Memory B cell (primary cell): ENCODE data around the gene HBA2.
A peak's percentile ranks its signal among the peaks of the same experiment; 100 is the strongest.
"Not testable (repeated sequence)": the region's sequence is repeated elsewhere in the genome, so short reads cannot be mapped to it uniquely, and the experiment has no call there.

ENCODE experiments used
- ATAC-seq: fragments of 150-1000 bp; cut with Tn5 transposase; 2 replicates; pipeline ENCODE4 v1.10.0; 2021; ENCODE audit warnings: low read depth, mild to moderate bottlenecking, moderate library complexity
- DNase-seq, 2 donors: peaks; one replicate each; pipeline ENCODE4 v3.0.0; 2022; ENCODE audit warnings: low spot score in 2 of 2
- H3K27ac Mint-ChIP-seq: one replicate; pipeline ENCODE4 v1.8.0; 2022; ENCODE audit warnings: mild to moderate bottlenecking, moderate library complexity, mixed read lengths
- H3K27me3 Mint-ChIP-seq: one replicate; pipeline ENCODE4 v1.8.0; 2022; ENCODE audit warnings: mixed read lengths
- H3K36me3 Mint-ChIP-seq: one replicate; pipeline ENCODE4 v1.8.0; 2022; ENCODE audit warnings: mild to moderate bottlenecking, mixed read lengths
- H3K4me1 Mint-ChIP-seq: one replicate; pipeline ENCODE4 v1.8.0; 2022; ENCODE audit warnings: mixed read lengths
- H3K4me3 Mint-ChIP-seq: one replicate; pipeline ENCODE4 v1.8.0; 2022; ENCODE audit warnings: mild to moderate bottlenecking, moderate library complexity, mixed read lengths
- H3K9me3 Mint-ChIP-seq: one replicate; pipeline ENCODE4 v1.8.0; 2022; ENCODE audit warnings: mixed read lengths

The HBA2 gene

DNA sequence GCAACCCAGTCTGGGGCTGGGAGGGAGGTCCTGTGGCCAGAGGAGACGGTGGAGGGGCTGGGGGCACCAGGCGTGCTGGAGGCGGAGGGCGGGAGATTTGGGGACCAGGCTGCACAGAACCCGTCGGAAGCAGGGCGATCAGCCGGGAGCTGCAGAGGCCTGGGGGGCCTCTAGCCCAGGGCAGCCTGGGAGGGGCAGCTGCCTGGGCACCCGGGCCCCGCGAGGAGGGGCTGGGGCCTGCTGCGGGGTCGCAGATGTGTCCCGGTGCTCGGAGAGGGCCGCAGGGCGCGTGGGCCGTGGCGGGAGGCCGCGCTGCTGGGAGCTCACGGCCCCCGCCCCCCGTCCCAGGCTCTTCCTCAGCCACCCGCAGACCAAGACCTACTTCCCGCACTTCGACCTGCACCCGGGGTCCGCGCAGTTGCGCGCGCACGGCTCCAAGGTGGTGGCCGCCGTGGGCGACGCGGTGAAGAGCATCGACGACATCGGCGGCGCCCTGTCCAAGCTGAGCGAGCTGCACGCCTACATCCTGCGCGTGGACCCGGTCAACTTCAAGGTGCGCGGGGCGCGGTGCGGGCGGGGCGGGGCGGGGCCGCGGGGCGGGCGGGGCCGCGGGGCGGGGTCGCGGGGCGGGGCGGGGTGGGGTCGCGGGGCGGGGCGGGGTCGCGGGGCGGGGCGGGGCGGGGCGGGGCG, 8.4 kb upstream of the HBA2 start:
- peaks cover 27% of the 10 kb centered on the region for H3K27me3 Mint-ChIP-seq
- H3K4me1 Mint-ChIP-seq, H3K27ac Mint-ChIP-seq, H3K4me3 Mint-ChIP-seq, H3K9me3 Mint-ChIP-seq, DNase-seq, H3K36me3 Mint-ChIP-seq: not testable (repeated sequence)
- ATAC-seq, result peak; percentile 36

DNA sequence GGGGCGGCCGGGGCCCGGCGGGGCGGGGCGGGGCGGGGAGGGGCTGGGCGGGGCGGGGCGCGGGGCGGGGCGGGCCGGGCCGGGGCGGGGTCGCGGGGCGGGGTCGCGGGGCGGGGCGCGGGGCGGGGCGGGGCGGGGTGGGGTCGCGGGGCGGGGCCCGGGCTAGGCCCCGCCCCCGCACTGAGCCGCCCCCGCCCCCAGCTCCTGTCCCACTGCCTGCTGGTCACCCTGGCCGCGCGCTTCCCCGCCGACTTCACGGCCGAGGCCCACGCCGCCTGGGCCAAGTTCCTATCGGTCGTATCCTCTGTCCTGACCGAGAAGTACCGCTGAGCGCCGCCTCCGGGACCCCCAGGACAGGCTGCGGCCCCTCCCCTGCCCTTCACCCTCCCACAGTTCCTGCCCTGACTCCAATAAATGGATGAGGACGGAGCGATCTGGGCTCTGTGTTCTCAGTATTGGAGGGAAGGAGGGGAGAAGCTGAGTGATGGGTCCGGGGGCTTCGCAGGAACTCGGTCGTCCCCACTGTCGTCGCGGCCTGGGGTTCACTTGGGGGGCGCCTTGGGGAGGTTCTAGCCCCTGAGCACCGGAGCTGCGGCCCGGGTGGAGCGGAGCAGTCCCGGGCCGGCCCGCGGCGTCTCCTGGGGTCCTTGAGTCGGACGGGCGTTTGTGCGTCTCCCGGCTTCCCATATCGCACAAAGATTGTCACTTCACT, 7.7 kb upstream of the HBA2 start:
- H3K36me3 Mint-ChIP-seq, result peaks cover 1% of the 10 kb centered on the region
- no peaks in the 10 kb centered on the region for H3K9me3 Mint-ChIP-seq

DNA sequence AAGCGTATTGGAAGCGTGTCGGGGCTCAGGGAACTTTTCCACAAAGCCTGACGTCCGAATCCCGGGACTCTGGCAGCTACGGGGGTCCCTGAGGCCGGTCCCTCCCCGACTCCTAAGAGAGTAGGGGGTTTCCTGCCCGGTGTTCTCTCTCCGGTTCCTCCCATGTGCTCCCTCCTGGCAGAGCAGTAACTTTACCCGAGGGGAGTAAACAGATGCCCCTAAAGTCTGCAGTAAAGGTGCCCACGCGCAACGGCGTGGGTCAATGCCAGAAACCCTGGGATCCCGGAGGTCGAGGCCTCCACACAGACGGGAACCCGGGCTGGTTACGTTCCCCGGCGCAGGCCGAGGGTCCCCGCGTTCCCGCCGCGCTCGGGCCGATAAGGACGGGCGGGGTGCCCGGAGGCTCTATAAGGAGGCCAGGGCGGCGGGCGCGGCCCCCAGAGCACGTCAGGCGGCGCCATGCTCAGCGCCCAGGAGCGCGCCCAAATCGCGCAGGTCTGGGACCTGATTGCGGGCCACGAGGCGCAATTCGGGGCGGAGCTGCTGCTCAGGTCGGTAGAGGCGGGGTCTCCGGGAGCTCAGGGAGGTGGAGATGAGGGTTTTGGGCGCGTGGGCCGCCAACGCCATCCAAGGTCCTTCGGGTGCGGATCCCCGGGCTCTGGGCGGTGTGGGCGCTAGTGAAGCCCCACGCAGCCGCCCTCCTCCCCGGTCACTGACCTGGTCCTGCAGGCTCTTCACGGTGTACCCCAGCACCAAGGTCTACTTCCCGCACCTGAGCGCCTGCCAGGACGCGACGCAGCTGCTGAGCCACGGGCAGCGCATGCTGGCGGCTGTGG, 6.9 kb upstream of the HBA2 start, which contains the start of gene HBM:
TSS of gene HBM (plus strand) at position 440 of the 836 bp plus-strand sequence. CDS start at position 460, 20 bp downstream.
- H3K4me1 Mint-ChIP-seq, result peaks cover 3% of the 10 kb centered on the region
- peaks cover 1% of the 10 kb centered on the region for H3K36me3 Mint-ChIP-seq
- H3K27ac Mint-ChIP-seq, result no peak within 1 kb of the TSS
- DNase-seq (no peak), ATAC-seq (peak; percentile 47)
- peak within 1 kb of the TSS; percentile 53 for H3K4me3 Mint-ChIP-seq
- peaks cover 28% of the 10 kb centered on the region for H3K27me3 Mint-ChIP-seq
- no peaks in the 10 kb centered on the region for H3K9me3 Mint-ChIP-seq

More for the DNA sequence above, 7.7 kb upstream of the HBA2 start:
- ATAC-seq (no peak), DNase-seq (no peak)
- Mint-ChIP-seq H3K4me1 (peaks cover 3% of the 10 kb centered on the region), H3K27me3 (peaks cover 24% of the 10 kb centered on the region), H3K27ac (no peak overlapping the region), H3K4me3 (peak overlapping the region; percentile 53)

DNA sequence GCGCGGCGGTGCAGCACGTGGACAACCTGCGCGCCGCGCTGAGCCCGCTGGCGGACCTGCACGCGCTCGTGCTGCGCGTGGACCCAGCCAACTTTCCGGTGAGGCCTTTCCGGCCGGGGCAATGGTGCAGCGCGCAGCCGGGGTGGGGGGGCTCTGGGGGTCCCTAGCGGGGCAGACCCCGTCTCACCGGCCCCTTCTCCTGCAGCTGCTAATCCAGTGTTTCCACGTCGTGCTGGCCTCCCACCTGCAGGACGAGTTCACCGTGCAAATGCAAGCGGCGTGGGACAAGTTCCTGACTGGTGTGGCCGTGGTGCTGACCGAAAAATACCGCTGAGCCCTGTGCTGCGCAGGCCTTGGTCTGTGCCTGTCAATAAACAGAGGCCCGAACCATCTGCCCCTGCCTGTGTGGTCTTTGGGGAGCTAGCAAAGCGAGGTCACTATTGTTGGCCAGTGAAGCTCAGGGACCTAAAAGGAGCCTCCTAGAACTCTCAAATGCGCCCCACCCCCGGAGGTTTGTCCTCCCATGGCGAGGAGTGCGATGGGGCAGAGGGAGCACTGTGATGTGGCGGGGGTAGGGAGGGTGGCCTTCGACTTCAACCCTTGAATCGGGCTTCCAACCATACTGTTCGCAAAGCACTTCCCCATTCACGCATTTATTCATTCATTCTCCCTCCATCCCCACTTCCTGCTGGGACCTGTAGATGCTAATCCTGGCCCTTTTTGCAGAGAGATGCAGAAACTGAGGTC, 6.1 kb upstream of the HBA2 start:
- peaks cover 3% of the 10 kb centered on the region for H3K4me1 Mint-ChIP-seq
- no peaks in the 10 kb centered on the region for H3K9me3 Mint-ChIP-seq
- DNase-seq (no peak), ATAC-seq (no peak)
- no peak overlapping the region for H3K27ac Mint-ChIP-seq
- H3K36me3 Mint-ChIP-seq, result peaks cover 1% of the 10 kb centered on the region
- H3K4me3 Mint-ChIP-seq, result no peak overlapping the region
- H3K27me3 Mint-ChIP-seq, result peaks cover 28% of the 10 kb centered on the region

DNA sequence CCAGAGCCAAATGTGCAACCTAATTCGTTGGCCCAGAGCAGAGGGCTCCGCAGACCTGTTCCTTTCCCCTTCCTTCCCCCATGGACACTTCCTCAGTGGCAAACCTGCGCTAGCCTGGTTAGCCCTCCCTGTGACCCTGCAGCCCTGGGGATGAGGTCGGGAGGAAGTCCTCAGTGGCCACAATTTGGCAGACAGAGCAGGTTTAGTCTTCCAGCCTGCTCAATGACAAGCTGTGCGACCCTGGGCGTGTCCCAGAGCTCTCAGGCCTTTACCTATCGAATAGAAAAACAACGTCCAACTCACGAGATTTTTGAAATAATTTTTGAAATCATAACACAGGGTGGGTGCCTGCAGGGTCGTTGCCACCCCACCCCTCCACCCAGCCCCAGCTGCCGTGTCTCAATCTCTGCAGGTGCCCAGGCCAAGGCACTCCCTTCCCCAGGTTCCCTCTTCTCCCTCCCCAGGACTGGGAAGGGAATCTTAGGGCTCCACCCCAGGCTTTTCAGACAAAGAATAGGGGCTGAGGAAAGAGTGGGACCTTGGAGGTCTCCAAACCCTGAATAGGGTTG, 5.5 kb upstream of the HBA2 start:
- Mint-ChIP-seq H3K27ac (no peak overlapping the region), H3K36me3 (peaks cover 3% of the 10 kb centered on the region), H3K27me3 (peaks cover 29% of the 10 kb centered on the region), H3K4me1 (peaks cover 3% of the 10 kb centered on the region), H3K4me3 (no peak overlapping the region), H3K9me3 (no peaks in the 10 kb centered on the region)
- no peak for DNase-seq
- no peak for ATAC-seq

DNA sequence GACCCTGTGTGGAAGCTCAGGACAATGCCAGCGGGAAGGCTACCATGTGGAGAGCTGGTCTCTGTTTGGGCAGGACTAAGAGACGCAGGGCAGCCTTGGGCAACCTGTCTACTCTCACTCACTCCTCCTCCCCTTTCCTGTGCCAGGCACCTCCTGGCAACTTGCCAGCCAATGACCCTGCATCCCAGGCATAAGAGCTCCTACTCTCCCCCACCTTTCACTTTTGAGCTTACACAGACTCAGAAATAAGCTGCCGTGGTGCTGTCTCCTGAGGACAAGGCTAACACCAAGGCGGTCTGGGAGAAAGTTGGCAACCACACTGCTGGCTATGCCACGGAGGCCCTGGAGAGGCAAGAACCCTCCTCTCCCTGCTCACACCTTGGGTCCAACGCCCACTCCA, 4.3 kb upstream of the HBA2 start:
- no peak overlapping the region for H3K4me3 Mint-ChIP-seq
- H3K27ac Mint-ChIP-seq, result no peak overlapping the region
- ATAC-seq, result no peak
- H3K27me3 Mint-ChIP-seq, result peaks cover 30% of the 10 kb centered on the region
- H3K36me3 Mint-ChIP-seq, result peaks cover 3% of the 10 kb centered on the region
- peaks cover 4% of the 10 kb centered on the region for H3K4me1 Mint-ChIP-seq
- no peaks in the 10 kb centered on the region for H3K9me3 Mint-ChIP-seq
- DNase-seq, result no peak

DNA sequence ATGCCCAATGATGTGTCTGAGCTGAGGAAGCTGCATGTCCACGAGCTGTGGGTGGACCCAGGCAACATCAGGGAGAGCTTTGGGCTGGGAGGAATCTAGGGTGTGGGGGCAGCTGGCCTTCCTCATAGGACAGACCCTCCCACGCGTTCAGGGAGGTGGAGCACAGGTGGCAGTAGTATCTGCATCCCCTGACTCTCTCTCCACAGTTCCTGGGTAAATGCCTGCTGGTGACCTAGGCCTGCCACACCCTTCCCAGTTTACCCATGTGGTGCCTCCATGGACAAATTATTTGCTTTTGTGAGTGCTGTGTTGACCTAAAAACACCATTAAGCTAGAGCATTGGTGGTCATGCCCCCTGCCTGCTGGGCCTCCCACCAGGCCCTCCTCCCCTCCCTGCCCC, 3.7 kb upstream of the HBA2 start:
- Mint-ChIP-seq H3K27ac (no peak overlapping the region), H3K4me3 (no peak overlapping the region), H3K4me1 (peaks cover 8% of the 10 kb centered on the region), H3K27me3 (peaks cover 34% of the 10 kb centered on the region), H3K9me3 (no peaks in the 10 kb centered on the region), H3K36me3 (peaks cover 3% of the 10 kb centered on the region)
- ATAC-seq (no peak), DNase-seq (no peak)

DNA sequence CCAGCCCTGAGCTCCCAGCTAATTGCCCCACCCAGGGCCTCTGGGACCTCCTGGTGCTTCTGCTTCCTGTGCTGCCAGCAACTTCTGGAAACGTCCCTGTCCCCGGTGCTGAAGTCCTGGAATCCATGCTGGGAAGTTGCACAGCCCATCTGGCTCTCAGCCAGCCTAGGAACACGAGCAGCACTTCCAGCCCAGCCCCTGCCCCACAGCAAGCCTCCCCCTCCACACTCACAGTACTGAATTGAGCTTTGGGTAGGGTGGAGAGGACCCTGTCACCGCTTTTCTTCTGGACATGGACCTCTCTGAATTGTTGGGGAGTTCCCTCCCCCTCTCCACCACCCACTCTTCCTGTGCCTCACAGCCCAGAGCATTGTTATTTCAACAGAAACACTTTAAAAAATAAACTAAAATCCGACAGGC, 2.6 kb upstream of the HBA2 start:
- not testable (repeated sequence) for ATAC-seq, H3K4me3 Mint-ChIP-seq, H3K4me1 Mint-ChIP-seq, H3K27ac Mint-ChIP-seq, H3K36me3 Mint-ChIP-seq, DNase-seq, H3K9me3 Mint-ChIP-seq
- peaks cover 40% of the 10 kb centered on the region for H3K27me3 Mint-ChIP-seq

DNA sequence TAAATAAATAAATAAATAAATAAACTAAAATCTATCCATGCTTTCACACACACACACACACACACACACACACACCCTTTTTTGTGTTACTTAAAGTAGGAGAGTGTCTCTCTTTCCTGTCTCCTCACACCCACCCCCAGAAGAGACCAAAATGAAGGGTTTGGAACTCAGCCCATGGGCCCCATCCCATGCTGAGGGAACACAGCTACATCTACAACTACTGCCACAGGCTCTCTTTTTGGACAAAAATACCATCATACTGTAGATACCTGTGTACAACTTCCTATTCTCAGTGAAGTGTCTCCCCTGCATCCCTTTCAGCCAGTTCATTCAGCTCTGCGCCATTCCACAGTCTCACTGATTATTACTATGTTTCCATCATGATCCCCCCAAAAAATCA, 1.9 kb upstream of the HBA2 start:
- ATAC-seq, result no peak
- Mint-ChIP-seq H3K9me3 (no peaks in the 10 kb centered on the region), H3K4me1 (peaks cover 14% of the 10 kb centered on the region), H3K27ac (no peak overlapping the region), H3K4me3 (no peak overlapping the region), H3K36me3 (peaks cover 3% of the 10 kb centered on the region), H3K27me3 (peaks cover 46% of the 10 kb centered on the region)
- no peak for DNase-seq

DNA sequence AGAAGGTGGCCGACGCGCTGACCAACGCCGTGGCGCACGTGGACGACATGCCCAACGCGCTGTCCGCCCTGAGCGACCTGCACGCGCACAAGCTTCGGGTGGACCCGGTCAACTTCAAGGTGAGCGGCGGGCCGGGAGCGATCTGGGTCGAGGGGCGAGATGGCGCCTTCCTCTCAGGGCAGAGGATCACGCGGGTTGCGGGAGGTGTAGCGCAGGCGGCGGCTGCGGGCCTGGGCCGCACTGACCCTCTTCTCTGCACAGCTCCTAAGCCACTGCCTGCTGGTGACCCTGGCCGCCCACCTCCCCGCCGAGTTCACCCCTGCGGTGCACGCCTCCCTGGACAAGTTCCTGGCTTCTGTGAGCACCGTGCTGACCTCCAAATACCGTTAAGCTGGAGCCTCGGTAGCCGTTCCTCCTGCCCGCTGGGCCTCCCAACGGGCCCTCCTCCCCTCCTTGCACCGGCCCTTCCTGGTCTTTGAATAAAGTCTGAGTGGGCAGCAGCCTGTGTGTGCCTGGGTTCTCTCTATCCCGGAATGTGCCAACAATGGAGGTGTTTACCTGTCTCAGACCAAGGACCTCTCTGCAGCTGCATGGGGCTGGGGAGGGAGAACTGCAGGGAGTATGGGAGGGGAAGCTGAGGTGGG, 657 bp downstream of the HBA2 start:
- H3K27ac Mint-ChIP-seq, DNase-seq, H3K9me3 Mint-ChIP-seq, H3K36me3 Mint-ChIP-seq, ATAC-seq: not testable (repeated sequence)
- Mint-ChIP-seq H3K4me3 (peak overlapping the region; percentile 46), H3K27me3 (peaks cover 44% of the 10 kb centered on the region), H3K4me1 (peaks cover 14% of the 10 kb centered on the region)

DNA sequence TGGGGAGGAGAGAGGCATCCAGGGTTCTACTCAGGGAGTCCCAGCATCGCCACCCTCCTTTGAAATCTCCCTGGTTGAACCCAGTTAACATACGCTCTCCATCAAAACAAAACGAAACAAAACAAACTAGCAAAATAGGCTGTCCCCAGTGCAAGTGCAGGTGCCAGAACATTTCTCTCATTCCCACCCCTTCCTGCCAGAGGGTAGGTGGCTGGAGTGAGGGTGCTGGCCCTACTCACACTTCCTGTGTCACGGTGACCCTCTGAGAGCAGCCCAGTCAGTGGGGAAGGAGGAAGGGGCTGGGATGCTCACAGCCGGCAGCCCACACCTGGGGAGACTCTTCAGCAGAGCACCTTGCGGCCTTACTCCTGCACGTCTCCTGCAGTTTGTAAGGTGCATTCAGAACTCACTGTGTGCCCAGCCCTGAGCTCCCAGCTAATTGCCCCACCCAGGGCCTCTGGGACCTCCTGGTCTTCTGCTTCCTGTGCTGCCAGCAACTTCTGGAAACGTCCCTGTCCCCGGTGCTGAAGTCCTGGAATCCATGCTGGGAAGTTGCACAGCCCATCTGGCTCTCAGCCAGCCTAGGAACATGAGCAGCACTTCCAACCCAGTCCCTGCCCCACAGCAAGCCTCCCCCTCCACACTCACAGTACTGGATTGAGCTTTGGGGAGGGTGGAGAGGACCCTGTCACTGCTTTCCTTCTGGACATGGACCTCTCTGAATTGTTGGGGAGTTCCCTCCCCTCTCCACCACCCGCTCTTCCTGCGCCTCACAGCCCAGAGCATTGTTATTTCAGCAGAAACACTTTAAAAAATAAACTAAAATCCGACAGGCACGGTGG, 1.5 kb downstream of the HBA2 start:
- DNase-seq, ATAC-seq, H3K36me3 Mint-ChIP-seq, H3K27ac Mint-ChIP-seq, H3K4me3 Mint-ChIP-seq, H3K9me3 Mint-ChIP-seq: not testable (repeated sequence)
- Mint-ChIP-seq H3K4me1 (peaks cover 11% of the 10 kb centered on the region), H3K27me3 (peaks cover 40% of the 10 kb centered on the region)
